Measurements from ENCODE around the gene LTB4R2.

GRCh38 chr14:24269368-24269767 is 40.6 kb upstream of the LTB4R2 start:
- TF ChIP-seq CTCF (IDR thresholded peaks at IDR 0.05): no peak
- no peak for TF ChIP-seq POLR2A (IDR thresholded peaks at IDR 0.05)
